ENCODE data around the gene MYZAP.

Gene MYZAP

DNA sequence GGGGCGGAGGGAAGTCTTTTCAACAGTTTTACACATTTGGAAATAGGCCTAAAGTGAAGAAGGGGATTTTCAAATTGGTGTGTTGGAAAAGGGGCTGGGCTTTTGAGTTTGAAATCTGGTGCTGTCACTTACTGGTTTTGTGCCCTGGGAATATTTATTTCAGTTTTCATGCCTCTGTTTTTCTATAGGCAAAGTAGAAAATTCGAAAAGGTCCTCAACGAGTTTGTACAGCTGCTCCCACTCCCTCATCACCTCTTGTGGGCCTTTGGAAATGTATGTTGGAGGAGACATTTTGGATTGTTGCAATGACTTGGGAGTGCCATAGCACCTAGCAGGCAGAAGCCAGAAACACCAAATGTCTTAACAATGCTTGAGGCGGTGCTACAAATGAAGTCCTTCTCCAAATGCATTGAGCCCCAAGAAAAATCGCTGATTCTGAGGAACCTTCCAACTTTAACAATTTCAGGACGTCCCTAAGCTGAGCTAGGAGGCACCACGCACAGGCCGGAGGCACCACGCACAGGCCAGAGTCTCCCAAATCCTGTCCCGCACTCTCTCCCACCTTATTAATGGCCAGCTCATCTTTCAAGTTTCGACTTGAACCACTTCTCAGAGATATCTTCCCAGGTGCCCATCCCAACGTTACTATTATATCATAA lies 114.2 kb downstream of the MYZAP start:
- no peak for DNase-seq

DNA sequence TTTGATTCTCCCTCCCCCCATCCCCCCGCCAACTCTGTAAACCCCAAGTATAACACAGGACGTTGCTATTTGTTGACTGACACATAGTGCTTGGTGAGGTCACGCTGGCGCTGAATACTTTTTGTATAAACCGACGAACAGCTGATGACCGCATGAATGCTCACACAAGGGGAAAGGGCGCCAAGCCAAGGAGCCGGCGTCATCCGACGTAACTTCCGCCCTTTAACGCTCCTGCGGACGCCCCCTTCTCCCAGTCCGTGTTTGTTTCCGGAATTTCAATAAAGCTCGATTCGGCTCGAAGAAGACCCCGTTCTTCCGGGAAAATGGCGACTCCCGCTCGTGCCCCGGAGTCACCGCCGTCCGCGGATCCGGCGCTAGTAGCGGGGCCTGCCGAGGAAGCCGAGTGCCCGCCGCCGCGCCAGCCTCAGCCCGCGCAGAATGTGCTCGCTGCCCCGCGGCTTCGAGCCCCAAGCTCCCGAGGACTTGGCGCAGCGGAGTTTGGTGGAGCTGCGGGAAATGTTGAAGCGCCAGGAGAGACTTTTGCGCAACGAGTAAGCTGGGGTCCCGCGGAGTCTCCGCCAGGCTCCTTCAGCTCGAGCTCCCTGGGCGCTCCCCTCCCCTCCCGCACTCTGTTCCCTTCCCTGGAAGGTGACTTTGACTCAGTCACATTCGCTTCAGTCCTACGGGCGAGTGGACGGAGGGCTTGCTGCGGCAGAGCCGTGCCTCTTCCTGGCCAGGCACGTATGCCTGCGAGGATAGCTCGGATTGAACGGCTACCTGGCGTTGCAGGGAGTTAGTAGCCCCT lies 114.9 kb downstream of the MYZAP start, which contains the start of gene POLR2M:
TSS of gene POLR2M (plus strand) at position 310 of the 805 bp plus-strand sequence. CDS start at position 439, 129 bp downstream.
- peak; percentile 97 for DNase-seq

- no peak for DNase-seq
Observed at GRCh38 chr15:57708047-57708446, 116.3 kb downstream of the MYZAP start.

GRCh38 chr15:57718309-57718708 lies 126.6 kb downstream of the MYZAP start:
- no peak for DNase-seq

GRCh38 chr15:57720867-57721266 lies 129.2 kb downstream of the MYZAP start:
- no peak for DNase-seq

DNA sequence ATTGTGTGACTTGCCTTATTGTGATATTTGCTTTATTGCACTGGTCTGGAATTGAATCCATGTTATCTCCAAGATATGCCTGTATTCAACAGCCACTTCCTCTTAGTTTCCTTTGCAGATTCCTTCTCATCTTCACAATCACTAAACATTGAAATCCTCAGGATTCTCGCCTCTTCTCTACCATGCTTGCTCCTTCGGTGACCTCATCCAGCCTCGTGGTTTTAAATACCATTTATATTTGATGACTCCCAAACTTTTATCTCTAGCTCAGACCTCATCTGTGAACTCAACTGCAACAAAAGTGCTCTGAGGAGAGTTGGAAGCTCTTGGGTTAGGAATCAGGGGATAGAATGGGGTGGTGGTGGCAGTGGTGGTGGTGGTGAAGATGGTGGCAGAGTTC lies 134.7 kb downstream of the MYZAP start:
- no peak for DNase-seq

DNA sequence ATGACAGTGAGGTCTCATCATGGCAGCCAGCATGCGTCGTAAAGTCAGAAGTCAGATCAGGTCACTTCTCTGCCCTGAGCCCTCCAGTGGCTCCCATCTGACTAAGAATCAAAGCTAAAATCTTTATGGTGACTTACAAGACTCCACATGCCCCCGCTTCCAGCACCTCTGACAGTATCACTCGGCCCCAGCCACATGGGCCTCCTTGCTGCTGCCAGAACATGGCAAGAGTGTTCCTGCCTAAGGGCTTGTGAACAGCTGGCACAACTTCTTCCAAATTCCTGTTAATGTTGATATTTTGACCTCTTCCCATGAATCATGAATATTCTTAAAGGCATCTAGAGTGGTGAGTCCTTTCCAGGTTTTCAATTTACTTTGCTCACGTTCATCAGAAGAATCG lies 135.3 kb downstream of the MYZAP start:
- DNase-seq, result no peak

DNA sequence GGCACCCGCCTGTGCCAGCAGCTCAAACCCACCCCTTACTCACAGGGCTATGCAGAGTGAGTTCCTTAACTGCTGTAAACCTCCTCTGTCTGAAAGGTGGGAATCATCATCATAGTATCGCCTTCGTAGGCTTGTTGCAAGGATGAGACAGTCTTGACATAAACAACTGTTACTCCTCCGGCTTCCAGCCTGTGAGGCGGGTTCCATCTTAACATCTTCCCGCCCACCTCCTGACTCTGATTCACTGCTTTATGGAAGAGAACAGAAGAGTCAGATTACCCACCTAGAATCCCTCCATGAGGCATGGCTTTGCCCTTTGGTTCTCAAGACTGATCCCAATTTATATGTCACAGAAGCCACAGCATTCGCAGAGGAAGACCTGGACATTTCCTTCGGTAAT lies 136.7 kb downstream of the MYZAP start:
- no peak for DNase-seq

DNA sequence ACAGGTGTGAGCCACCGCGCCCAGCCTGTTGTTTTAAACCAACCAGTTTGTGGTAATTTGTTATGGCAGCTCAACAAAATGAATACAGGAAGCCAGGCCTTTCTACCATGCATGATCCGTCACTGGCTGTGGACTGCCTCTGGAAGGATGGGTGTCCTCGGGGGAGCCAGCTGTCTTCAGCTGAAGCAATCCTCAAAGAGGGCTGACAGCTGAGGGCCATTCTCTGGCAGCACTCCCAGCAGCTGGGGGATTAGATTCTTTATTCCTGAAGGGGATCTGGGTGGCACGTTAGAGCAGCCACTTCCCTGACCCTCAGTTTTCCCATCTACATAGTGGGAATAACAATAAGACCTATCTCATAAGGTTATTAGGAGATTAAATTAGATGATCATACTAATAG lies 139.2 kb downstream of the MYZAP start:
- DNase-seq, result peak; percentile 64

DNA sequence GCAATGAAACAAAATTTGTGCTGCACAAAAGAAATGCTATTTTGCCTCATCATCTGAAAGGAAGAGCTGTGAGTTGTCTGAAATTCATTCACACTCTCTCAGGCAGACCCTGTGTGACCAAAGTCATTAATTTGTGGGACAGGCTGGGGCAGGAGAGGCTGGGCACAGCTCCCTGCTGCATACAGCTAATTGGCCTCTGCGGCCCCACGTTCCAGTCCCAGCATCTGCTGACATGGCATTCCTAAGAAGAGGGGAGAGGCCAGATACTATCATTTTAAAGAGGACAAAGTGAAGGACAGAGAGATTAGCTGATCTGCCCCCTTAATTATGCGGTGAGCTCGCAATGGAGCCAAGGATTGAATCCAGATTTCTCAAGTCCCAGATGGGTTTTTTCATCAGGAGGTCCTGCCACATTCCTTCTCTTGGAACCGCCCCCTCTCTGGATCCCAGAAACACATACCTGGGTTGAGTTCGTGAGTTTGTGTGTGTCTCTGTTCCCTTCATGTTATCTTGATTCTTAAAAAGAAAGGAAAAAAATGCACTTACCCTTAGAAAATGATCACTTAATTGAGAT lies 139.9 kb downstream of the MYZAP start:
- no peak for DNase-seq

DNA sequence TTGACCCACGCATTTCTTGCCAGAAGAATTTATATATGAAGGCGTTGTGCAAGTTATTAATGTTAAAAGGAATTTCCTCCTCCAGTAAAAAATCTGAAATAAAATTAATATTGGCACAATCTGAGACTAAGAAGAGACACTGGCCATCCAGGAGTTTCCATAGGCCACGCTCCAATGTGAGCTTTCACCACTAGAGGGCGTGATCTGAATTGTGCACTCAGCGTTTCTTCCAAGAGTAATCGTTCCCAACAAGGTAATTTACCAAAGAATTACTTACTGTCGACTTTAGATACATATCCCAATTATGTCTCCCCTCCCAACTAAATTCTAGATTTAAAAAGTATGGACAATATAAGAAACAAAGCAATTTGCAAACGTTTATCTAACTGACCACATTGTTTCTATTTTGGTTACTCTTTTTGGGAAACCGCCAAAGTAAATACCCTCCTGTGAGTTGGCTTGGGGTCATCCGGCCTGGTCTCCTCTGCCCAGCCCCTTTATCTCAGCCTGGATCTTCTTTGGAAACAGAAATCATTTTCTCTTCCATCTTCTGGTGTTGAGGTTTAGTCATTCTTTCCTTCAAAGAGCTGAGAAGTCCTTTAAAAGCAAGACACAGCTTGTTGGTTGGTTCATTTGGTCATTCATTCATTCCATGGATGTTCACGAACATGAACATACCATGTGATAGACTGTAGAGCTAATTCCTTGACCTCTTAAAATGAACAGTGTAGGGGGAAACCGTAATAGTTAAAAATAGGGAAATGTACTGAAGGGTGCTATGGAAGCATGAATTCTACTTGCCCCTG lies 141.0 kb downstream of the MYZAP start:
- no peak for DNase-seq

DNA sequence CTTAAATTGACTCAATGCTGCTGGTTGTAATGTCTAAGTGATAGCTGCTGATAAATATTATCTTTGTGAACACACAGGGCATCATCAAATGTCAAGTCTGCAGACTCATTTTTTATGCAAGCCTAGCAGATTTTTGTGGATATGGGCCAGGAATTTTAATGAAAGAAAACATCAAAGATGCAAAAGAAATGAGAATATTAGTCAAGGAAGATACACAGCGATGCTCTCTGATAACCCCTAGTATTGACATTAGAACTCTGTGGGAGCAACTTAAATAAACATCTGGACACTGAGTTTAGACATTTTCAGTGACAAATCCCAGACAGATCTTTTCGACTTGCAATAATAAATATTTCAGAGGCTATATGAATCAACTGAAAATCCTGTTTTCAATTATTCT lies 143.2 kb downstream of the MYZAP start:
- DNase-seq, result no peak

Data from left hindlimb (tissue), 1 donor.